ENCODE measurements around the gene IGSF5.
"Not testable (repeated sequence)": the region's sequence is repeated elsewhere in the genome, so short reads cannot be mapped to it uniquely, and the experiment has no call there.

IGSF5 gene

DNA sequence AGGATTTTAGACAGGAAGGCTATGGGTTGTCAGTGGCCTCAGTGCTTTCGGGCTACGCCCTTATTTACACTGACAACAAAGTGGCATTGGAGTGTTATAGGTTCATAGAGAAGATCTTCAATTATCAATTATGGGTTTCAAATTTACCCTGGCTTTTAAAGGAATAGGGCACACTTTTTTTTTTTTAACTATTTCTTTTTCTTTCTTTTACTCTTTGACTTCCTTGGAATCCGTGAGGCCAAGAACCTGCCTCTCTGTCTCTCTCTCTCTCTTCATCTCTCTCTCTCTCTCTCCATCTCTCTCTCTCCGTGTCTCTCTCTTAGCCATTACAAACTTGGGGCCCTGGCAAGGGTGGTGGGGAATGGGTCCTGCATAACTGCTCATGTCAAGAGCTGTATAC, at the start of gene IGSF5:
Gene IGSF5, plus strand, starts transcription at position 301 of the 400 bp plus-strand sequence. CDS start 327 bp downstream, outside the sequence.
- not testable (repeated sequence) for DNase-seq (ENCODE audit: low read depth in 2 of 2)

DNA sequence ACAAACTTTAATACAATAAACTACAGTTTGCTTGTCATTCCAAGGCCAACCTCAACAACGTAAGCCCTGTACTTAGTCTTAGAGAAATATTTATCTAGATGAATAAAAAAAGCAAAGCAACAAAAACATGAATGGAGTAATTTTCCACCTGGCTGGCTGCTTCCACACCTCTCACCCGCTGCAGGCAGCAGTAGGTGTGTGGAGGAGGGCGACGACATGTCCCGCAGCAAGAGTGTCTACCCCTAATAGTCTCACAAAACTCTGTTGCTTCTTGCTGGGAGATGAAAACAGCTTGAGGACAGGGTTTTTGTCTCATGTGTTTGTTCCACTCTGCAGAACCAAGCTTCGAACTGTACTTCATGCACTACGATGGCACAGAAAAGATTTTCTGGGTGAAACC, 48.8 kb upstream of the IGSF5 start:
- DNase-seq (ENCODE audit: low read depth in 2 of 2) = no peak

DNA sequence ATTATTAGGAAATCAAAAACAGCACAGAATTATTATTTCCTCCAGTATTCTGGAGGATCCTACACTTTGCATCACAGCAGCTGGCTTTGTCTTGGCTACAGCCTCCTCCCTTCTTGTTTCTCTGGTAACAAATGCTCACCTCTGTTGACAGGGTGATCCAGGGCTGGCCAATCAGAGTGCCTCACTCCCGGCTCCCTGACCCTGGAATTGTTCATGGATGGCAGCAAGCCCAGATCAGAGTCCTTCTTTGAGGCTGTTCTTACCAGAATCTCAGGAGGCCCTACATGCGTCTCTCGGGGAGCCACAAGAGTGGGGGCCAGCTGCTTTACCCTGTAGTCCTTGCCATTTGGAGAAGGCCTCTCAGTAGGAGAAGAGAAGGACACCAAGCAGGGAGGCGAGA, 48.4 kb upstream of the IGSF5 start:
- DNase-seq (ENCODE audit: low read depth in 2 of 2) = no peak

DNA sequence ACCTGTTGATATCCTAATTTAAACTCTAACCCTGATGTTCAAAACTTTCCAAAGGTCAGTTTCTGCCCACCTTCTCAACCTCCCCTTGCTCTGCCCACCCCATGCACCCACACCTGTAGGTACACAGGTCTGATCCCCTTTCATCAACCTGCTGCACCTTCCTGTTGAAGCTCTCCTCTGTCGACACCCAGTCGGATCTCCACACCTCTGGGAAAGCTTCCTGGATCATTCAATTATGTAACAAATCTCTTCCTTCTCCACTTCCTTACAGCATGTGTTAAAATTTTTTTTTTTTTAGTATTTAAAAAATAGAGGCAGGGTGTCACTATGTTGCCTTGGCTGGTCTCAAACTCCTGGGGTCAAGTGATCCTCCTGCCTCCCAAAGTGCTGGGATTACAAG, 44.7 kb upstream of the IGSF5 start:
- no peak for DNase-seq (ENCODE audit: low read depth in 2 of 2)

DNA sequence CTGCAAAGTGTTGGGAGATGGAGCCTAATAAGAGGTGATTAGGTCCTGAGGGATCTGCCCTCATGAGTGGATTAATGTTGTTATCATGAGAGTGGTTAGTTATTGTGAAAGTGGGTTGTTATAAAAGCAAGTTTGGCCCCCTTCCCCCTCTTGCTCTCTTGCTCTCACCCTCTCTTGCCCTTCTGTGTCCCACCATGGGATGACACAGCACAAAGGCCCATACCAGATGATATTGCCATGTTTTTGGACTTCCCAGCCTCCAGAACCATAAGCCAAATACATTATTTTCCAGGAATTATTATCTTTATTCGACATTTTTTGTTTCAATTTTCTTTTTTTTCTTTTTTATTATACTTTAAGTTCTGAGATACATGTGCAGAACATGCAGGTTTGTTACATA, 41.4 kb upstream of the IGSF5 start:
- no peak for DNase-seq (ENCODE audit: low read depth in 2 of 2)

DNA sequence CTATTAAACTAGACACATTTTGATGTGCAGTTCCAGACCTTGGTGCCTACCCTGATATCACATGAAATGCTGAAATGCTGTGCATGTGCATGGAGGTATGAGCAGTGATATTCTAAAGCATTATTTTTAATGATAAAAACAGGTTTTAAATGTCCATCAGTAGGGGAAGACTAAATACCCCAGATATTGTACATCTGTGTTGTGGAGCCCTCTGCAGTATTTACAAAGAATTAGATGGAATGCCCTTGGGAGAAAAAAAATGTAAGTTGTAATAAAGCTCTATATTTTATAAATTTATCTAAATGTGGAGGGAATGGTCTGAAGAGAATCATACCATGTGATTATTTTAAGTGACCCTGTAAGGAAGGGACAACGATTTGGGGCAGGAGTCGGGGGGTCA, 39.1 kb upstream of the IGSF5 start:
- no peak for DNase-seq (ENCODE audit: low read depth in 2 of 2)

DNA sequence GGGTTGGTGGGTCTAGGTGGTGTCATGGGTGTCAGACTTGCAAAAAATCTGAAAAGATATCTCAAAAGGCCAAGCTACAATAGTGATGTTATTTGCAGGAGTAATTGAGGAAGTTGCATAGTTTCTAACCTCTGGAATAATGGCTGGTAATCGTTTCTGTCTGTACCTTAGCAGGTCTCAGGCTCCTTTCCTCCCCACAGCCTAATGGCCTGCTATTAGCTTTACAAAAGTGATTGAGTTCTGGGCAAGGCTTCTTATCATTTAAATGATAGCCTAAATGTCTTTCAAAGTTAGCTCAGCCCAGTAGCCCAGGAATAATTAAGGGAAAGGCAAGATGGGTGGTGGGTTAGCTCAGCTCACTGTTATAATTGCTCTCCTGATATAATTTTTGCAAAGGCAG, 37.7 kb upstream of the IGSF5 start:
- no peak for DNase-seq (ENCODE audit: low read depth in 2 of 2)

DNA sequence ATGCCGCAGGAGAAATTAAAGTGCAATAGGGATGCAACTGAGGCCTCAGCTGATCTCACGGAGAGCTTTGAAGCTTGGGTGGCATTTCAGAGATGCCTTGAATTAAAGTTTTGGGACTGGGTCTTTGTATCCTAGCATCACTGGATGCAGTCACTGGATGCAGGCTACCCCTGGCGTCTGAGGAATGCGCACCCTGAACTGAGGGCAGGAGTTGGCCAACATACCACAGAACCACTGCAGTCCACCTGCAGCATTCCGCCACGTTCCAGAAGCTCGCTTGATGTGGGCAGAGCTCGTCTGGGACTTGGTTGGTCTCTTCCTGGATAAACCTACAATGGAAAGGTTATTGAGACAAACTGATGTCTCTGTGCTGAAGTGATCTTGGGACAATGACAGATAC, 34.1 kb upstream of the IGSF5 start:
- no peak for DNase-seq (ENCODE audit: low read depth in 2 of 2)

DNA sequence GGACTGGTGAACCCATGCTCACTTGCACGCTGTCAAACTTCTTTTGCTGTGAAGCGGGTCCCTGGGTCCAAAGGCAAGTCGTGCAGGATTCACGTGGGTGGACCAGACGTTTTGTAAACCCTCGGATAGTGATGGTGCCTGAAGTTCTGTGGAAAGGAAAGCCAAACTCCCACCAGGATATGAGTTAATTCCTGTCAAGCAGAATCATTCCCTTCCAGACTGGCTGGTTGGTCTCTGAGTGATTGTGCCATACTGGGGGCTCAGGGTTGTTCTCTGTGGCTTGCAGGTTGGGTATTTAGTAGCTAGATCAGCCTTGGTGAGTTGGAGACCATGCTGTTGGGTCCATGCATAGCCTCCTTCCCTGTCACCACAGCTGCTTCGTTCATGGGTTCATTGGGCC, 32.7 kb upstream of the IGSF5 start:
- no peak for DNase-seq (ENCODE audit: low read depth in 2 of 2)

DNA sequence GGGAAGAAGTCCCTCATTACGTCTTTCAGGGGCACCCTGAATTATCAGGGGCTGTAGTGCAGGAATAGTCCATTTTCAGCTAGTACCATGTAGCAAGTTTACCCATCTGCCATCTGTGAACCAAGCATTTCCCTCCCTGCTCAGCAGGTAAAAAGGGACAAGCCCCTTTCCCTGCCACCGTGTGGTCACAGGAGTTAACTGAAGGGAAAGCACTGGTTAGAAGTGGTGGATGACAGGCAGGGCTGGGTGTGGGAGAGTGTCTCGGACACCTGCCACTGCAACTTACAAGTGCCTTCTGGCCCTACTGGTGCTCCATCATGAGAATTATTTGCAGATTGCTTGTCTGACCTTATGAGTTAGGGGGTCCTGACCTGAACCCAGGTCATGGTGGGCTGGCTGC, 32.0 kb upstream of the IGSF5 start:
- DNase-seq (ENCODE audit: low read depth in 2 of 2) = no peak

DNA sequence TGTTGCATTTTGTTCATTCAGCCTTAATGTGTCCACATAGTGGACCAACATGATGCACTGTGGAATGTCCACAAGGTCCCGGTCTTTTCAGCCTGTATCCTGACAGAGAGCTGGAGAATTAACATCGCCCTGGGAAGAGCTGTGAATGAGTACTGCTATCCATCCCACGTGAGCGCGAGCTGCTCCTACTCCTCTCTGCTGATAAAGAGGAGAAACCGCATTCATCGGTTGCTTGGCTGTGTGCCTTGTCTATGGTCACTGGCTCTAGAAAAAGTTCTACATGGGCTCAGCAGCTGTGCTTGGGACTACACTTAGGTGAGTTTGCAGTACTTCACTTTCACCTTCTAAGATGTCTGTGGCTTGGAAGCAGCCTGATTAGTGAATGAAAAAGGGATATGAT, 31.1 kb upstream of the IGSF5 start:
- DNase-seq (ENCODE audit: low read depth in 2 of 2) = no peak

DNA sequence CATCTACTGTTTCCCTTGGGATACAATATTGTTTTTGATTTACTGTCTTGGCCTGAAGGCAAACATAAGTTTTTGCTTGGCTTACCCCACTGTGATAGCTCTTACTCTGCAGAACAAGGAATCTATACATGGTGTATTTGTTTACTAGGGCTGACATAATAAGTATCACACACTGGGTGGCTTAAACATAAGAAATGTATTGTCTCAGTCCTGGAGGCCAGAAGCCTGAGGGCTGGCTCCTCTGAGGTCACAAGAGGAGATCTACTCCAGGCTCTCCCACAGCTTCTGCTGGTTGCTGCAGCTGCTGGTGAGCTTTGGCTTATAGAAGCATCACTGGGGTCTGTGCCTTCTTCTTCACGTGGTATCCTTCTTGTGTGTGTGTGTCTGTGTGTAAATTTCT, 30.7 kb upstream of the IGSF5 start:
- DNase-seq (ENCODE audit: low read depth in 2 of 2) = no peak

DNA sequence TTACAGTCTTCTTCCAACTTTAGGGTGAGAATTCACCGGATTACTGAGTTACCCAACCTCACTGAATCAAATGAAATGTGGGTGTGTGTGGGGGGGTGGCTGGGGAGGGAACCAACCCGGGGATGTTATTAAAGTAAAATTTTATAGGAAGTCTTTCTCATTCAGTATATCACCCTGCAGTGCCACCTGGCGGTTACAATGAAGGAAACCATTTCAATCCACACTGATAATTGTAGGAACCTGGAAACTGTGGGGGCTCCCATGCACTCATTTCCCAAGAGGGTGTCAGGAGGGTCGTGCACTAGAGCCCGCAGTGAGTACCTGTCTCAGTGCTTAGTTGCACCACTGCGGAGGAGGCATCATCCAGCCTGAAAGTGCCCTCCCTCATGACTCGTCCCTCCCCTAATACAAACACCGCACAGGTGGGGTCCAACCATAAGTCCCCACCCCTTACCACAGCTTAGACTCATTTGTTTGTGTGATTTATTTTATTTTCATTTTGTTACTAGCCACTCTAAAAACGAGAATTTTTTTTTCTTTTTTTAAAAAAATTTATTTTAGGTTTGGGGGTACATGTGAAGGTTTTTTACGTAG, 29.1 kb upstream of the IGSF5 start:
- peak in 1 of 2 donors; percentile 5 for DNase-seq (ENCODE audit: low read depth in 2 of 2)

DNA sequence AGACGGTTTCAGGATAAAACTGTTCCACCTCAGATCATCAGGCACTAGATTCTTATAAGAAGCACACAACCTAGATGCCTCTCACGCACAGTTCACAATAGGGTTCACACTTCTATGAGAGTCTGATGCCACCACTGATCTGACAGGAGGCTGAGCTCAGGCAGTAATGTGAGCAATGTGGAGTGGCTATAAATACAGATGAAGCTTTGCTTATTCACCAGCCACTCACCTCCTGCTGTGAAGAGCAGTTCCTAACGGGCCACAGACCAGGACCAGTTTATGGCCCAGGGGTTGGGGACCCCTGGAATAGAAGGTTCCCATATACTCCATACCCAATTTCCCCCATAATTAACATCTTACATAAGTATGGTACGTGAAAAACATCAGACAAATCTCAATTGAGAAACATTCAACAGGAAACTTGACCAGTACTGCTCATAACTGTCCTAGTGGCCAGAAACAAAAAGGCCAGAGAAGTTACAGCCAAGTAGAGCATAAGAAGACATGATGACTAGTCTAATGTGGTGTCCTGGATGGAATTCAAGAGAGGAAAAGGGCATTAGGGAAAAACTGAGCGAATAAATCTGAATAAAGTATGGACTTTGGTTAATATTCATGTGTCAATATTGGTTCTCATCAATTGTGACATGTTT, 24.7 kb upstream of the IGSF5 start:
- DNase-seq (ENCODE audit: low read depth in 2 of 2) = no peak

DNA sequence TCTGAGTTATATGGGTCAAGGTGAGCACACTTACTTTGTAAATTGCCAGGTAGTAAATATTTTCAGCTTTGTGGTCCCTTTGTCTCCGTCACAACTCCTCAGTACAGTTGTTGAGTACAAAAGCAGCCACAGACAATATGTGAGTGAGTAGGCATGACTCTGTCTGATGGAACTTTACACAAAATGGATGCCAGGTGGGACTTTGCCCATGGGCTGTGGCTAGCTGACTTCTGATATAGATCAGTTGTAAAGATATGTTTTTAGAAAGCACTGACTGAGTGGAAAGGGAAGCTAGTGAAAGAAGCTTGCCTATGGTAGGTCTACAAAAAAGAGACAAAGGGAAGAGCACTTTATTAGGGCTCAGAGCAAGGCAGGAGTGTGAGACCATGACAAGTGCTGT, 23.1 kb upstream of the IGSF5 start:
- no peak for DNase-seq (ENCODE audit: low read depth in 2 of 2)

DNA sequence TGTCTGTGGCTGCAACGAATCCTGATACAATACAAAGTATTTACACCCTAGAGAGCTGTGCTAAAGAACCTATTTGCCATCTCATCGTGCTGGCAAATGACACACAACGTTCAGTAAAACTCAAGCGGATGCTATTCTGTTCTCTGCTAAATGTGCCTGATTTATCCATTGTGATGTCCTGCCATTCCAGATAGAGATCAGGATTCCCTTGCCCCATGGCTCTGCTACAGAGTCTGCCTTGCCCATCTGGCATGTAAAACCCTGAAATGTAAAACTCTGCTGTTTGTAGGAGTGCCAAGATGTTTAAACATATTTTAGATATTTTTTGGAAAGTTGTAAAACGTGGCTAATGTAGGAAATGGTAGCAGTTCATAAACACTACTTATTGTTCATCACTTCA, 20.0 kb upstream of the IGSF5 start:
- DNase-seq (ENCODE audit: low read depth in 2 of 2) = no peak

DNA sequence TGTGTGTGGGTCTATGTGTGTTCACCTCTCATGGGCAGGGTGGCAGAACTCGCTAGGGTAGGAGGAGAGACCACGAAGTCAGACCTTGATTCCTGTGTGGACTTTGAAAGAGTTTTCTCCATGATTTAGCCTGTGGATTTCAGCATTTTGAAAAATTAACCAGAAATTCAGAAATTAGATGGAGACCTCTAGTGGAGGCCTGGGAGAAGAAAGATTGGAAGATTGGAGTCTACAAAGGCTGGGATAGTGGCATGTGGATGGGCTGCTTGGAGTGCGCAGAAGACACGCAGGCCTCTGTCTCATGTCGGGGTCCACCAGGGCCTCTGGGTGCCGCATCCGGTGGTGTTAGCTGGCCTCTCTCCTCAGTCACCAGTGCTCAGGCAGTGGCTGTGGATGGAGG, 18.9 kb upstream of the IGSF5 start:
- no peak for DNase-seq (ENCODE audit: low read depth in 2 of 2)

DNA sequence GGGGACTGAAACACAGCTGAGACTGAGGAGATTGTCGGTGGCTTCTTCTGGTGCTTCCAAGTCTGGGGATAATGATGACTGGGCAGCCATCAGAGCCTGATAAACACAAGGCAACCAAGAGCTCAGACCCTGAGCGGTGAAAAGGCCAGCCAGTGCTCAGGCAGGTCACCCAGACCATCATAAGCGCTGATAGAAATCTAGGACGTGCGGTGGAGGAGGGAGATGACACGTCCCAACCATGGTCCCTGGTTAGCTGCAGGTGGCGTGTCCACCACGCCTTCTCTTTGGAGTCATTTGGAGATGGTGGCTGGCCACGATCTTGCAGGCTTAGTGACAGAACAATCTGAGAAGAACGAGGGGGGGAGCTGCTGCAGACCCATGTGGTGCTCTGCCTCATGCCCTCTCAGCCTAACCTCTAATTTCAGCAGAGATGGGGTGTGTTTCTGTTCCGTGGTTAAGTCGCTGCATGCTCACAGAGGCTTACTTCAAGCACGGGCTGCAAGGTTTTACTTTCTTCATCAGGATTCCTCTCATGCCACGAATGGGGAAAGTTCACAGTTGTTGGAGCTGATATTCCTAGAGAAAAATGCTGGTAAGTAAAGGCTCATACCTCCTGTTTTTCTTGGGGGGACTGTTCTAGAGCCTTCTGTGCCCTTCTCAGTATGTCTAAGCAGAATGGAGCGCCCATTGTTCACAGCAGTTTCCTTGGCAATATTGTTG, 17.4 kb upstream of the IGSF5 start:
- no peak for DNase-seq (ENCODE audit: low read depth in 2 of 2)

DNA sequence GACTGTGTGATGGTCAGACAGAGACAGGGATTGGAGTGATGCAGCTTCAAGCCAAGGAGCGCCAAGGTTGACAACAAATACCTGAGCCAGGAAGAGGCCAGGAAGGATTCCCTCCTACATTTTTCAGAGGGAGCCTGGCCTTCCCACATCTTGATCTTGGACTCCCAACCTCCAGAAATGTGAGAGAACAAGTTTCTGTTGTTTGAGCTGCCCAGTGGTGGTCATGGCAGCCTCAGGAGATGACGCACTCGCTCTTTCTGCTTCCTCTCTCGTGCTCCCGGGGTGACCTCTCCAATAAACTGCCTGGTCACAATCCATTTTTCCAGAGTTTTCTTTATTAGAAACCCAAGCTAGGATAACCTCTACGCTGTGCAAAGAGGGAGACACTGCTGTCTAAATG, 16.6 kb upstream of the IGSF5 start:
- no peak for DNase-seq (ENCODE audit: low read depth in 2 of 2)

DNA sequence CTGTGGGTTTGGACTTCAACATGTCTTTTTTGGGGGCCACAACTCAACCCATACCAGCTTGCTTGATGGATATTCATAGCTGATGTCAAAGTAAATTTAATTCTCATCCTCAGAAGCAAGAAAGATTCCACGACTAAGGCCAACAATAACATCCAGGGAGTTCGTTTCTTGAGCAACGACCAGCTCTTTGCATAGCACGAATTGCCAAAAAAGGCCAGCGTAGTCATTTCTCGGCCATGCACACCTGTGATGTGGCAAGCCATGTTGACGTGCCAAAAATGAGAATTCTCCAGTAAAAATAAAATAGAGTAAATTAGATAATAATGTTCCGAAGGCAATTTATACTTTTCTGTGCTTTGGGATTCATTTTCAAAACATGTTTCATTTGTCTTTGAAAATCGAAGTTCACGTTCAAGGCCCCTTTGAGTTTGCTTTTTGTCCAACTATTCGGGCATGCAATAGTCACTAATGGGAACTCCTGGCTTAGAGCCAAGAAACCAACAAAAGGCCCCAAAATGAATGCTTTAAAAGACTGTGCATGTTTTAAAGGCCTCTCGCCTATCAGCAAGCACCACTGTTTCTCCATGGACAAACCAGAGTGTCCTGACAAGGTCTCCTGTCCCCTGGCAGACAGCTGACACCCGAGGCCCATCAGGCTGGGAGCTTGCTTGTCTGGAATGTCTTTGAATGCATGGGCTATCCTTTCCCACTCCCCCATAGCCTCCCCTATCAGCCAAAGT, 14.4 kb upstream of the IGSF5 start:
- no peak for DNase-seq (ENCODE audit: low read depth in 2 of 2)

DNA sequence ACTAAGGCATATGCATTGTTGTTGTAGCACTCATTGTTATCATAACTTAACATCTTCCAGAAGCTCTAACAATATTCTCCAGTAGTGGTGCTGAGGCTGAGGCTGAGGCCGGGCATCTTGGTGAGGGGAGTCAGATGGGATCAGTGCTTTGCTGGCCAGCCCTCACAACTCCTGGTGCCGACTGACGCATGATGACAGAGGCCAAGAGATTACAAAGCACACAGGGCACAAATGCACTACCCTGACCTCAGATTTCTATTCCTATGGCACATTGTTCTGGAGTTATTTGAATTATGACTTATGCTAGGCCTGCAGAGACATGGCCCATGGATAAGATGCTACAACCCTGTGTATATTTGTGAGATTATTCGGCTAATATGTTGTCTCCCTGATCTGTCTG, 8.3 kb upstream of the IGSF5 start:
- no peak for DNase-seq (ENCODE audit: low read depth in 2 of 2)

DNA sequence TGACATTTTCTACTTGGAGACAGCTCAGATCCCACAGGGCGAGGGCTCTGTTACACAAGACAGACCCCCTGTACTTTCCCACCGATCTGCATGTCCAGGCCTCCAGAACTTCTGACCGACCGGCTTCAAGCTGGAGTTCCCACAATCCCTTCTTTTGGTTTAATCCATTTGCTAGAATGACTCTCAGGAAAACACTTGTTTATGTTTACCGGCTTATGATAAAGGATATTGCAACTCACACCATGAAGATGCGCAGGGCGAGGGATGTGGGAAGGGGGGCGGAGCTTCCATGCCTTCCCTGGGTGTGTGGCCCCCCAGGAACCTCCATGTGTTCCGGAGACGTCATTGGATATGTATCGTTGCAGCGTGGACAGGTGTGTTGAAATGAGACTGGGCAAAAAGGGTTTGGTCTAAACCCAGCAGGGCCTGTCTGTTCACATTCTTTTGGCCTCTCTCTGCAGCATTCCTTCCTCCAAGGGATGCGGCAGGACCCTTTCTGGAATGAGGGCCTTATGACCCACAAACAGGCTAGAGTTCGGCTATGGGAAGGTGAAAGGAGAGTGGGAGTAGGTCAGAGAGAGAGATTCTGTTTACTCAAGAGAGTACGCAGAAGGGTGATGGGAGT, 7.5 kb upstream of the IGSF5 start:
- DNase-seq (ENCODE audit: low read depth in 2 of 2) = no peak
